HFFc6 (cell line): Measurements from ENCODE around the gene CGB7. TPM values are rescaled to one million over a fixed set of nuclear protein-coding genes. Genes with fewer than 3 reads are reported as not detected.
"Not testable (repeated sequence)": the region's sequence is repeated elsewhere in the genome, so short reads cannot be mapped to it uniquely, and the experiment has no call there.

Experiments
- DNase-seq: peaks from one replicate; pipeline ENCODE4 v3.0.0-alpha.2; 2018
- H3K27ac Mint-ChIP-seq: 2 replicates; pipeline ENCODE4 v1.8.0; 2020; ENCODE audit warnings: mild to moderate bottlenecking, mixed read lengths
- H3K27me3 Mint-ChIP-seq: 2 replicates; pipeline ENCODE4 v1.8.0; 2021; ENCODE audit warnings: mild to moderate bottlenecking, moderate library complexity, mixed read lengths; ENCODE audit not compliant: insufficient read depth
- H3K36me3 Mint-ChIP-seq: 2 replicates; pipeline ENCODE4 v1.8.0; 2021; ENCODE audit warnings: low read depth, mixed read lengths
- H3K4me1 Mint-ChIP-seq: 2 replicates; pipeline ENCODE4 v1.8.0; 2020; ENCODE audit warnings: low read depth, mixed read lengths
- H3K4me3 Mint-ChIP-seq: 2 replicates; pipeline ENCODE4 v1.8.0; 2020; ENCODE audit warnings: mild to moderate bottlenecking, moderate library complexity, mixed read lengths
- H3K9me3 Mint-ChIP-seq: 2 replicates; pipeline ENCODE4 v1.8.0; 2020; ENCODE audit warnings: mild to moderate bottlenecking, mixed read lengths
- CTCF ChIP-seq: fragments of 200-600 bp; sonication (generic); IDR thresholded peaks from 2 replicates; pipeline ENCODE4 v1.5.0; 2021; ENCODE audit warnings: antibody characterized with exemption, mild to moderate bottlenecking
- total RNA-seq, 6 experiments: library from RNA; stranded (reverse); fragmentation: NEBNext Ultra II Directional; extraction: Animal tissue kit (Norgen Biotek cat#: 25700); gene quantifications; 2 replicates in 1 of 6; 3 replicates in 5 of 6; pipeline ENCODE4 v1.2.3, GENCODE V29; 2021

The CGB7 gene
- total RNA-seq, 6 experiments from 2014 or later: 0.36 to 2.2 (median 2.1) TPM

DNA sequence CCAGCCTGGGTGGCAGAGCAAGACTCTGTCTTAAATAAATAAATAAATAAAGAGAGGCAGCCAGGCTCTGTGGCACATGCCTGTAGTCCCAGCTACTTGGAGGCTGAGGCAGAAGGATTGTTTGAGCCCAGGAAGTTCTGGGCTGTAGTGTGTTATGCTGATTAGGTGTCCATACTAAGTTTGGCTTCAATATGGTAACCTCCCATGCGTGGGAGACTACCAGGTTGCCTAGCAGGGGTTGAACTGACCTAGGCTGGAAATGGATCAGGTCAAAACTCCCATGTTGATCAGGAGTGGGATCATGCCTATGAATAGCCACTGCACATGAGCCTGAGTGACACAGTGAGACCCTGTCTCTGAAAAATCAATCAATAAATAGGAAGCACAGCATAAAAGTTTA is 23.7 kb upstream of the CGB7 start:
- no peaks in the 10 kb centered on the region for H3K9me3 Mint-ChIP-seq
- peaks cover 11% of the 10 kb centered on the region for H3K4me1 Mint-ChIP-seq
- no peak overlapping the region for H3K27ac Mint-ChIP-seq
- peaks cover 6% of the 10 kb centered on the region for H3K36me3 Mint-ChIP-seq
- no peak for TF ChIP-seq CTCF
- H3K4me3 Mint-ChIP-seq: no peak overlapping the region
- H3K27me3 Mint-ChIP-seq: peaks cover 2% of the 10 kb centered on the region
- no peak for DNase-seq

GRCh38 chr19:49080392-49080791 is 22.8 kb upstream of the CGB7 start:
- Mint-ChIP-seq H3K4me1 (peaks cover 10% of the 10 kb centered on the region), H3K36me3 (no peaks in the 10 kb centered on the region), H3K27me3 (peaks cover 2% of the 10 kb centered on the region; the same call in 1 of the 2 replicates), H3K27ac (no peak overlapping the region), H3K4me3 (no peak overlapping the region), H3K9me3 (no peaks in the 10 kb centered on the region)
- TF ChIP-seq CTCF: no peak
- no peak for DNase-seq

GRCh38 chr19:49074869-49075268 is 17.3 kb upstream of the CGB7 start:
- peak; percentile 44 for DNase-seq

DNA sequence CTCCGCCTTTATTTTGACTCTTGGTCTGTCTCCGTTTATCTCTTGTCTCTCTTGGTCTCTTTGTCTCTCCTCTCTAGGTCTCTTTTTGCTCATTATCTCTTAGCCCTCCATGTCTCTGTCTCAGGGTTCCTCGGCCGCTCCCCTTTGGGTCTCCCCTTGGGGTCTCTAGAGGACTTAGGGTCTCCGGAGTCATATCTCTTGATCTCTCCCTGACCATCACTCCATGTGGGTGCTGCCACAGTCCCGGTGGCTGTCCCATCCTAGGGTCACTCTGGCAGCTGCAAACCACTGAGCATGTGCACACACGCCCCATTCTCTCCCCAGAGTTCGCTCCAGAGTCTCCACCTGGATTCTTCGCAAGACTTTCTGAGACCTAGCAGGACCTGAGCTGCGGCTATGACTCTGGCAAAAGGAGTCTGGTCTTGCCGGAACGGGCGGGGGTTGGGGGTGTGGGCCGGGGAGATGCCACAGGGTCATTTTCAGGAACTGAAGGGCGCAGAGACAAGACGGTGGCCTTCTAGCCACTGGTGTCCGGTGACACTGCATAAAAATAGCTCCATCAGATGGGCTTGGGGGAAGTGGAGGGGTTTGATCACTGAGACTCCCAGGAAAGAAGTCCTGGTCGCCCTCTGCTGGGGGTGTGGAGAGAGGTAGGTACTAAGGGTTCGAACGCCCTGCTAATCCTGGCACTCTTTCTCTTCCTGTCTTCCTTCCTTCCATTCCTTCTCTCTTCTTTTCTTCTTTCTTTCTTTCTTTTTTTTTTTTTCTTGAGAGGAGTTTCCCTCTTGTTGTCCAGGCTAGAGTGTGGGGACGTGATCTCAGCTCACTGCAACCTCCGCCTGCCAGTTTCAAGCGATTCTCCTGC is 16.2 kb upstream of the CGB7 start:
- TF ChIP-seq CTCF: peak; percentile 49
- H3K4me1 Mint-ChIP-seq: peaks cover 27% of the 10 kb centered on the region
- H3K27me3 Mint-ChIP-seq: peaks cover 19% of the 10 kb centered on the region
- H3K9me3 Mint-ChIP-seq: peaks cover 23% of the 10 kb centered on the region
- H3K36me3 Mint-ChIP-seq: peaks cover 27% of the 10 kb centered on the region
- no peak overlapping the region for H3K27ac Mint-ChIP-seq
- H3K4me3 Mint-ChIP-seq: peak overlapping the region; percentile 78; the same call in 1 of the 2 replicates
- DNase-seq: no peak

More at GRCh38 chr19:49074869-49075268, 17.3 kb upstream of the CGB7 start:
- peak; percentile 77 for TF ChIP-seq CTCF
- Mint-ChIP-seq H3K9me3 (peaks cover 12% of the 10 kb centered on the region; the same call in 1 of the 2 replicates), H3K27me3 (peaks cover 19% of the 10 kb centered on the region), H3K36me3 (peaks cover 16% of the 10 kb centered on the region), H3K4me1 (peaks cover 16% of the 10 kb centered on the region)
- H3K27ac Mint-ChIP-seq, H3K4me3 Mint-ChIP-seq: not testable (repeated sequence)

GRCh38 chr19:49071860-49072547 is 14.5 kb upstream of the CGB7 start:
- H3K27ac Mint-ChIP-seq: no peak overlapping the region
- H3K27me3 Mint-ChIP-seq: peaks cover 19% of the 10 kb centered on the region
- DNase-seq: no peak
- H3K4me3 Mint-ChIP-seq: no peak overlapping the region
- H3K4me1 Mint-ChIP-seq: peaks cover 34% of the 10 kb centered on the region
- no peak for TF ChIP-seq CTCF
- H3K9me3 Mint-ChIP-seq: peaks cover 24% of the 10 kb centered on the region
- H3K36me3 Mint-ChIP-seq: peaks cover 34% of the 10 kb centered on the region
